ENCODE results near the gene NTM.

The NTM gene

GRCh38 chr11:132119573-132119972, 749.2 kb downstream of the NTM start:
- H3K4me3 ChIP-seq (ENCODE audit: low read depth, low read length), result no peak overlapping the region
- no peak for TF ChIP-seq CTCF (IDR thresholded peaks at IDR 0.05; ENCODE audit: low read depth, low read length)

GRCh38 chr11:132122735-132123134, 752.3 kb downstream of the NTM start:
- H3K4me3 ChIP-seq (ENCODE audit: low read depth, low read length), result no peak overlapping the region
- TF ChIP-seq CTCF (IDR thresholded peaks at IDR 0.05; ENCODE audit: low read depth, low read length), result no peak

GRCh38 chr11:132123449-132123848, 753.0 kb downstream of the NTM start:
- no peak overlapping the region for H3K4me3 ChIP-seq (ENCODE audit: low read depth, low read length)
- TF ChIP-seq CTCF (IDR thresholded peaks at IDR 0.05; ENCODE audit: low read depth, low read length), result no peak

- H3K4me3 ChIP-seq (ENCODE audit: low read depth, low read length), result no peak overlapping the region
- no peak for TF ChIP-seq CTCF (IDR thresholded peaks at IDR 0.05; ENCODE audit: low read depth, low read length)
Measured at GRCh38 chr11:132123854-132124835, 753.7 kb downstream of the NTM start.

GRCh38 chr11:132125988-132126871, 755.8 kb downstream of the NTM start:
- no peak for TF ChIP-seq CTCF (IDR thresholded peaks at IDR 0.05; ENCODE audit: low read depth, low read length)
- H3K4me3 ChIP-seq (ENCODE audit: low read depth, low read length), result peak overlapping the region; percentile 23; the same call in 1 of the 2 replicates

- no peak overlapping the region for H3K4me3 ChIP-seq (ENCODE audit: low read depth, low read length)
Measured at GRCh38 chr11:132126973-132127899, 756.8 kb downstream of the NTM start.

More at GRCh38 chr11:132126973-132127899, 756.8 kb downstream of the NTM start:
- peak; percentile 58 for TF ChIP-seq CTCF (IDR thresholded peaks at IDR 0.05; ENCODE audit: low read depth, low read length)
